Stimulated activated CD8-positive, alpha-beta memory T cell treated with anti-CD3 and anti-CD28 coated beads, Interleukin-2, amount 100 ng/mL, for 1 hour (primary cell): ENCODE results near the gene ZNF581.

Experiments used
- DNase-seq, 2 donors: peaks; one replicate each; pipeline ENCODE4 v3.0.0-alpha.2; 2020; ENCODE audit warnings: low read depth in 2 of 2

Gene ZNF581

GRCh38 chr19:55648585-55649267 is 5.3 kb downstream of the ZNF581 start:
- DNase-seq: no peak

DNA sequence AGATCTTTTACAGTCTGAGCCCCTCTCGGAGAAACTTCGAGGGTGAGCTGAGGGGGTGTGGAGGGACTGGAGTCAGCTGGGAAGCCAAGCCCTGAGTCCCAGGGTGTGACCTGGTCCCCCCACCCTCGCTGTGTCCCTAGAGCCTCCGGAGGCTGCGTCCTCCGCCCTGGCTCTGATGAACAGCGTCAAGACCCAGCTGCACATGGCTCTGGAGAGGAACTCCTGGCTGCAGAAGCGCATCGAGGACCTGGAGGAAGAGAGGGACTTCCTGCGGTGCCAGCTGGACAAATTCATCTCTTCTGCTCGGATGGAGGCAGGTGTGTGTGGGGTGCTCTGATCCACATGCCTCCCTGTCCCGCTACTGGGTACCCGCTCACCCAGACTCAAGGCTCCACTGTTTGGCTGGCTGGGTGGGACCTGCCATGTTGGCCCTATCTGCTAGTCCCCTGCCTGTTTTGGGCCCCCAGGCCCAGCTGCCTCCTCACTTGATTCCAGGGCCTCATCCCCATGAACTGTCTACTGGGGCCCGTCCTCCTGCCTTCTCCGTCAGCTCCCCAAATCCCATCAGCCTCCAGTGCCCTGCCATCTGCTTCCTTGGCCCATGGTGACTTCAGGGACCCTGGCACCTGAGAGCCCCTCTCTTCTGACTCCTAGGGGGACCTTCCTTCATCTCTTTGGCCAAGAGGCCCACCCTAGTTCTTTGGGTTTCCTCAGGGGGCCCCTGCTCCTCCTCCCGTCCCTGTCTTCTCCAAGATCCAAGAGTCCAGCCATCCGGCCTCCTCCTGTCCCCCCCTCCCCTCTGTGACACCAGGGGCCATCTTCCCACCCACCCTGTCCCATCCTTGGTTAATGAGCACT is 6.0 kb downstream of the ZNF581 start:
- DNase-seq: no peak

DNA sequence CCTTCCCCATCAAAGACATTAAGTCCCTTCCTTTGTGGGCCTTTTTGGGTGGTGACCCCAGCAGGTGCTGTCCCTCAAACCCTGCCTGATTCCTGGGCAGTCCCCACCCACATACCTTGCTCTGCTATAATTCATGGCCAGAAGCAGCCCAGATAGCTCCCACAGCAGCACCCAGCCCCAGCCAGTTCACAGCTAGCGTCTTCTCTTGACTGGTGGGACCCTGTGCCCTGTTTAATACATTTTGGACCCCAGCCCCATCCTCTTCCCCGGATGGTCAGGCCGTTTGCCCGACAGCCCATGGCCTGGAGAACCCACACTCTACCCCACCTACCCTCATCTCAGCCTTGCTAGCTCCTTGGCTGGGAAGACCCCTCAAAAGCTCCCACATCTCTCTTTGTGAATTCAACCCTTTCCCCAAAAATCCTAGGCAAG is 6.7 kb downstream of the ZNF581 start:
- DNase-seq: no peak

GRCh38 chr19:55650602-55651230 is 7.3 kb downstream of the ZNF581 start:
- DNase-seq: no peak

- DNase-seq: no peak
These were observed 7.8 kb downstream of the ZNF581 start for GRCh38 chr19:55651236-55651635.

- no peak for DNase-seq
These were observed 9.1 kb downstream of the ZNF581 start for GRCh38 chr19:55652311-55653128.

DNA sequence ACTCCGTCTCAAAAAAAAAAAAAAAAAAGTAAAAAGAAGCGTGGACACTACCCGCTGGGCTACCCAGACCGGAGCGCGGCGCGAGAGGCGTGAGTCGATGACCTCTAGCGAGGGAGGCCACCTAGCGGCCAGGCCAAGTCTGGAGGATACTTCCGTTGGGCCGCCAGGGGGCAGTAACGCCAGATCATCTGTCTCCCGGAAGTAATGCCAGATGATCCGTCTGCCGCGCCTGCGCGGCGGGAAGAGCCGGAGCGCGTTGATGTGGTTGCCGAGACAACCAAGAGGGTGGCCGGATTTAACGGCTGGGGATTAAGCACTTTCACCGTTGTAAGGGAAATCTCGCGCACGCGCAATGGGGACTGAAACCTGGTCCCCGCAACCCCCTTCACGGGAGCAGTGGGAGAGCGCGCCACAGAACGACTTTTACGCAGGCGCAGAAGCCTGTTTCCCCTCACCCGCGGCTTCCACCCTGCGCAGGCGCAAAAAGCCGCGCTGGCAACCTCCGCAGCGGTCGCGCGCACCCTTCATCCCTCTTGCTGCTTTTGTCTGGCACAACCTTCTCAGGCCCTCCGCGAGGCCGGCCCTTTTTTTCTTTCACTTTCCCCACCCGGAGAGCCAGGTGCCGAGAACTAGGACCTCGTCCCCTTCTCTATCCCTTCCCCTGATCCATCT is 10.3 kb downstream of the ZNF581 start:
- DNase-seq: peak; percentile 98 to 99

- peak; percentile 92 to 96 for DNase-seq
These were observed 10.9 kb downstream of the ZNF581 start for GRCh38 chr19:55654323-55654867.

- DNase-seq: peak; percentile 92 to 95
These were observed 11.6 kb downstream of the ZNF581 start, which contains the start of gene U2AF2 for GRCh38 chr19:55654868-55655647. TSS of gene U2AF2 (plus strand) at chr19:55655035. CDS start at chr19:55655105, 70 bp downstream.

DNA sequence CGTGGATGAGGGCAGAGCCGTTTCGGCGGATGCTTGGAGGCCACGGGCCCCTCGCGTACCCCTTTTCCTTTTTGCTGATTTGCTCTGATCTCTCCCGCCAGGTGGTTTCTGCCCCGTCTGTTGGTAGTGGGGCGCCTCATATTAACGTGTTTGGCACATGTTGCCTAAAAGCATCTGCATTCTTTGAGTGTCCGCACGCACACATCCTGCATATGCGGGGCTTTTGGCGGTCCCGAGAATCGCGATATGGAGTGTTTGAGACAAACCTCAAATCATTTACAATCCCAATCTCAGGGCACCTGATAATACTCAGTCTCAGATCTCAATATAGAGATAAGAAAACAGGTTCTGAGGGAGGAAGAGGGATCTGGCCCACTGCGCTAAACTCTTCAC is 12.2 kb downstream of the ZNF581 start:
- DNase-seq: no peak

- no peak for DNase-seq
These were observed 13.1 kb downstream of the ZNF581 start for GRCh38 chr19:55656552-55656951.

DNA sequence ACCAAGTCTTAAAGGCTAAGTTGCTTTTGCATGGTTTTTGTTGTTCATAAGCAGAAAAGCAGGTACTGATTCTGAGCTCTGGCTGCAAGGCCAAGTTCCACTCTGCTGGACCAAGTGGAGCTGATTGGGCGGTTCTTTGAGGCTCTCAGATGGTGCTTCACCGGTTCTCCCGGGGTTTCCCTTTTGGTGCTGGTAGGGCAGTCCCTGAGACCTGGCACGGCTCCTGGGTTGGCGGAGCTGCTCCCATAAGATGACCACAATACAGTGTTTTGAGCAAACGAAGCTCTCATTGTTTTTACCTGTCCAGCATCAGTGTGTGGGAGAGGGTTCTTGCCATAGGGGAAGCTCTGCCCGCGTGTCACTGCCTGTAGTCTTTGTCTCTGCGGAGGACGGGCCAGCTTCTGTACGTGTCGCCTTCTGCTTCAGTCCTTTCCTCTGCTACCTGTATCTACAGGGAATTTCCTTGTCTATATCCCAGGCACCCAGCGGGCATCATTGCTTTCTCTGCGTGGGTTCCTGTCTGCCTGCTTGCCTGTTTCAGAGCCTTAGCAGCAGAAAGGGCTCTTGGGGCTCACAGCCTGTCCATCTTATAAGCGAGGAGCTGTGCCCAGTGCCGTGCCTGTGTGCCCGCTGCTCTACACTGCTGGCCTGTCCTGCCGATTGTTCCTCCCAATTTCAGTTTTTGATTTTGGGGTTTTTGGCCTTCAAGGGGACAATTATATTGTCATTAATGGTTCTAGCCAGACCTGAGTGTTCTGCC is 13.7 kb downstream of the ZNF581 start:
- no peak for DNase-seq

DNA sequence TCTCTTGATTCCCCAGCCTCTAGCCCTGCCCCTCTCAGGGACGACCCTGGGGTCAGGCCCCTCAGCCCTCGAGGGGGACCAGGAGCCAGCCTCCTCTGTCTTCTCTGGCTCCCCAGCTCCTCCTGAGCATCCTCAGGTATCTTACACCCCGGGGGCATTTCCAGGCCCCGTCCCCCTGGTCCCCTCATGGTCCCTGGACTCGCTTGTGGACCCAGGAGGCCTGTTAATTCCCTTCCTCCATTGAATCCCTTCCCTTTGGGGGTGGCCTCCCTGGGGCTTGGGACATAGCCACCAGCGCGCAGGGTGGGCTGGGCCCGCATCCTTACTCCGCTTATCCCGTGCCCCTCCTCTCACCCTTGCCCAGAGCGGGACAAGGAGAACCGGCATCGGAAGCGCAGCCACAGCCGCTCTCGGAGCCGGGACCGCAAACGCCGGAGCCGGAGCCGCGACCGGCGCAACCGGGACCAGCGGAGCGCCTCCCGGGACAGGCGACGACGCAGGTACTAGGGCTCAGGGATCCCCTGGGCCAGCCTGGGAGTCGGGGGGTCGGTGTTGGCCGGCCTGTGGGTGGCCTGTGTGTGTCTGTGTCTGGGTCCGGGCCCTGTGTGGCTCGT is 15.5 kb downstream of the ZNF581 start:
- DNase-seq: no peak

GRCh38 chr19:55659822-55660221 is 16.4 kb downstream of the ZNF581 start:
- DNase-seq: no peak

DNA sequence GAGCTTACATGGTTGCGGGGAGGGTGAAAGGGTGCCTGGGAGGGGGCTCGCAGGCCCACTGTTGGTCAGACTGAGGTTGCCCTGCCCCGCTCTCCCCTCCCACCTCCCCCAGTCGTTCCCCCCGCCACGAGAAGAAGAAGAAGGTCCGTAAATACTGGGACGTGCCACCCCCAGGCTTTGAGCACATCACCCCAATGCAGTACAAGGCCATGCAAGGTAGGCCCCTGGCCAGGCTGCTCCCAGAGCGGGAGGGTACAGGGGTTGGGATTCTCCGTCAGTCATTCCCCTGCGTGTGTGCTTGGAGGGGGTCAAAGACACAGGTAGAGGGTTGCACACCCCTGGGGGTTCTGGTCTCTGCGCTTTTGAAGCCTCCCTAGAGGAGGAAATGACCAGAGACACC is 17.0 kb downstream of the ZNF581 start:
- DNase-seq: no peak

DNA sequence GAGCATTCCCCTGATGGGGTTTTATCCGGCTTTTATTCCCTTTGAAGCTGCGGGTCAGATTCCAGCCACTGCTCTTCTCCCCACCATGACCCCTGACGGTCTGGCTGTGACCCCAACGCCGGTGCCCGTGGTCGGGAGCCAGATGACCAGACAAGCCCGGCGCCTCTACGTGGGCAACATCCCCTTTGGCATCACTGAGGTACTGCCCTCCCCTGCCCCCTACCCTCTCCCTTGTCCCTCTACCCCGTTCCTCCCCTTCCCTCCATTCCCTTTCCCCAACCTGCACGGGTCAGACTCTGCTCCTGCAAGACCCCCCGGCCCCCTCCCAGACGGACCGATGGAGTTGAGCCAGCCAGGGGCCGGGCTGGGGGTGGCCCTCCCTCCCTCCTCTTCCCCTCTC is 17.5 kb downstream of the ZNF581 start:
- DNase-seq: no peak

- no peak for DNase-seq
These were observed 18.4 kb downstream of the ZNF581 start for GRCh38 chr19:55661826-55662225.

DNA sequence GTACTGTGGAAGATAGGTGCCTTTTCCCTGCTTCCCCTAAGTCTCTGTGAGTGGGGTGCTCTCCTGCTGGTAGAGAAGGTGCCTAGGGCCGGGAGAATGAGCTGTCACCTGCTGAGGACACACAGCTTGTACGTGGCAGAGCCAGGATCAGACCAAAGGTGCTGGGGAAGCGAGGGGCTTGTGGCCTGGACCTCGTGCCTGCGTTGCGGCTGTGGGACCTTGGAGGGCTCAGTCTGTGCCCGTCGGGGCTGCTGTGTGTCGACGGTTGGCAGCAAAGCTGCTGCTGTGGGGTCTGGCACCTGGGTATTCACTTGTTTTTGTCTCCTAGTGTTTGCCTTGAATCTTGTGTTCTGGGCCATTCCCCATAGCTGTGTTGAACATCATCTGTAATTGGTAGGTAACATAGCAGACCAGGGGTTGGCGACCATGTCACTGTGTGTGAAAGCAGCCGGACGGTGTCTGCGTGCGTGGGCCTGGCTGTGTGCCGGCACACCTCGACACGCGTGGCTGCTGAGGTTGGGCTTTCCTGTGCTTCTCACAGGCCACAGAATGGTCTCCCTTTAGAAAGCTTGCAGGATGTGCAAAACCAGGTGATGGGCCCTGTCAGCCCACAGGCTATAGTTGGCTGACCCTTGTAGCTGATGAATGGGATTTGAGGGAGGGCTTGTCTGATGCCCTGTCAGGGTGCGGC is 20.5 kb downstream of the ZNF581 start:
- no peak for DNase-seq
